Upper lobe of right lung (tissue), 1 donor: ENCODE data around the gene SLC25A29. TPM values are rescaled to one million over a fixed set of nuclear protein-coding genes. Genes with fewer than 3 reads are reported as not detected.
A peak's percentile ranks its signal among the peaks of the same experiment; 100 is the strongest.

Experiments used
- ATAC-seq: fragments of 200-7000 bp; cut with Tn5 transposase; one replicate; pipeline ENCODE4 v1.9.1; 2020; ENCODE audit warnings: mild to moderate bottlenecking, moderate library complexity
- DNase-seq: peaks from one replicate; pipeline ENCODE4 v3.0.0-alpha.2; 2020
- H3K27ac ChIP-seq: fragments of 200-600 bp; one replicate; pipeline ENCODE4 v1.8.0; 2022
- H3K27me3 ChIP-seq: fragments of 200-600 bp; one replicate; pipeline ENCODE4 v1.8.0; 2022; ENCODE audit warnings: mild to moderate bottlenecking
- H3K36me3 ChIP-seq: fragments of 200-600 bp; one replicate; pipeline ENCODE4 v1.8.0; 2022
- H3K4me1 ChIP-seq: fragments of 200-600 bp; one replicate; pipeline ENCODE4 v1.8.0; 2022
- H3K4me3 ChIP-seq: fragments of 200-600 bp; one replicate; pipeline ENCODE4 v1.8.0; 2022; ENCODE audit warnings: mild to moderate bottlenecking
- H3K9me3 ChIP-seq: fragments of 200-600 bp; one replicate; pipeline ENCODE4 v1.8.0; 2022
- CTCF ChIP-seq: fragments of 200-600 bp; IDR thresholded peaks from one replicate; pipeline ENCODE4 v1.8.0; 2022; ENCODE audit warnings: antibody characterized with exemption
- intact Hi-C: fragments of 100-400 bp; cut with DNase I; formaldehyde crosslinking; loops from one replicate; pipeline ENCODE4 v1.11.0; 2022
- total RNA-seq: library from RNA; stranded (reverse); fragmentation: NEBNext Ultra II Directional; extraction: Animal tissue kit (Norgen Biotek cat#: 25700); gene quantifications from one replicate; pipeline ENCODE4 v1.2.1, GENCODE V29; 2021
- donor health status: DM: no; HTN: yes; CAD: no; lungs with severe emphysema.

Gene SLC25A29
- total RNA-seq, 1 donor from 2014 or later: 104 TPM

GRCh38 chr14:100271247-100271939 lies 34.9 kb downstream of the SLC25A29 start:
- intact Hi-C loops: no loop called here
- ATAC-seq (peak; percentile 88), DNase-seq (no peak)
- no peak overlapping the region for H3K4me3 ChIP-seq
- peaks cover 18% of the 10 kb centered on the region for H3K4me1 ChIP-seq
- no peaks in the 10 kb centered on the region for H3K27me3 ChIP-seq
- no peaks in the 10 kb centered on the region for H3K9me3 ChIP-seq
- TF ChIP-seq CTCF: peak; percentile 45
- peaks cover 13% of the 10 kb centered on the region for H3K36me3 ChIP-seq
- H3K27ac ChIP-seq: no peak overlapping the region

GRCh38 chr14:100268591-100269207 lies 37.5 kb downstream of the SLC25A29 start:
- DNase-seq (no peak), ATAC-seq (no peak)
- H3K36me3 ChIP-seq: peaks cover 24% of the 10 kb centered on the region
- H3K4me1 ChIP-seq: peaks cover 10% of the 10 kb centered on the region
- no peaks in the 10 kb centered on the region for H3K9me3 ChIP-seq
- no peak overlapping the region for H3K27ac ChIP-seq
- H3K27me3 ChIP-seq: no peaks in the 10 kb centered on the region
- no peak overlapping the region for H3K4me3 ChIP-seq
- intact Hi-C loops: no loop called here
- TF ChIP-seq CTCF: no peak

- H3K9me3 ChIP-seq: no peaks in the 10 kb centered on the region
- ATAC-seq (no peak), DNase-seq (no peak)
- no peak overlapping the region for H3K27ac ChIP-seq
- no peaks in the 10 kb centered on the region for H3K27me3 ChIP-seq
- no peak overlapping the region for H3K4me3 ChIP-seq
- H3K36me3 ChIP-seq: peaks cover 32% of the 10 kb centered on the region
- H3K4me1 ChIP-seq: peaks cover 10% of the 10 kb centered on the region
- no peak for TF ChIP-seq CTCF
- intact Hi-C loops: no loop called here
Observed at GRCh38 chr14:100267990-100268389, 38.3 kb downstream of the SLC25A29 start.

GRCh38 chr14:100263141-100263540 lies 43.1 kb downstream of the SLC25A29 start:
- Histone ChIP-seq H3K27ac (no peak overlapping the region), H3K4me1 (peaks cover 41% of the 10 kb centered on the region), H3K36me3 (peaks cover 38% of the 10 kb centered on the region), H3K27me3 (no peaks in the 10 kb centered on the region), H3K4me3 (no peak overlapping the region), H3K9me3 (no peaks in the 10 kb centered on the region)
- intact Hi-C loops: no loop called here
- ATAC-seq: no peak
- no peak for TF ChIP-seq CTCF
- no peak for DNase-seq

GRCh38 chr14:100262545-100262944 lies 43.7 kb downstream of the SLC25A29 start:
- Histone ChIP-seq H3K4me1 (peaks cover 38% of the 10 kb centered on the region), H3K27me3 (no peaks in the 10 kb centered on the region), H3K36me3 (peaks cover 32% of the 10 kb centered on the region), H3K9me3 (no peaks in the 10 kb centered on the region), H3K27ac (no peak overlapping the region), H3K4me3 (no peak overlapping the region)
- no peak for ATAC-seq
- TF ChIP-seq CTCF: no peak
- intact Hi-C loops: no loop called here
- DNase-seq: no peak
